Raji (cell line): ENCODE measurements around the gene MRPS34.

Experiments
- POLR2A ChIP-seq: IDR thresholded peaks from 2 replicates; pipeline ENCODE4 v1.6.1; 2011; ENCODE audit warnings: low read depth, low read length, control low read depth; ENCODE audit not compliant: insufficient read depth

The MRPS34 gene

DNA sequence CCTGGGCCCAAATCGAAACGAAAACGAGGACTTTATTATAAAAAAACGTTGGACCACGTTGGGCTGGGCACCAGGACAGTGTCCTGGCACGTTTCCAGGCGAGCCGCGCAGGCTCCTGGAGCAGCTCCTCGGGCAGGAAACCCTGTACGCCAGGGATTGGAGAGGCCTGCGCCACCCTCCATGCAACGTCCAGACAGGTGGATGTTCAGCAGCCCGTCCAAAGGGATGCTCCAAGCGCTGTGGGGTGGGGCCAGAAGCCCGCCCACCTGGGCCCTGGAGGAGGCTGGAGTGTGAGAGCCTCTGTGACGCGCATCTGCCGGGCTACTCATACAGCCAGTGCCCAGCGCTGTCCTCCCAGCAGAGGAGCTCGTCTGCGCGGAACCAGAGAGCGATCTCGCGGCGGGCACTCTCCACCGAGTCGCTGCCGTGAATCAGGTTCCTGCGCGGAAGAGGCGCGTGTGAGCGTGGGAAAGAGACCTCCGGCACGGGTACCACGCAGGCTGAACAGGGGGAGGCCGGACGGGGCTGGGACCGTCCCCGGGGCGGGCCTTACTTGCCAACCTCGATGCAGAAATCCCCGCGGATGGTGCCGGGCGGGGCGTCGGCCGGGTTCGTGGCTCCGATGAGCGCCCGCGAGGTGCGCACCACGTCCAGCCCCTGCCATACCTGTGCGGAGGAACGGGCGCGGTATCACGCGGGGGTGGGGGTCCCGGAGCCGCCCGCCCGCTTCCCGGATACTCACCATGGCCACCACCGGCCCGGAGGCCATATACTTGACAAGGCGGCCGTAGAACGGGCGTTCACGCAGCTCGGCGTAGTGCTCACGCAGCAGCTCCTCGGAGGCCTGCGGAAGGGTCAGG lies 2.4 kb downstream of the MRPS34 start:
- no peak; the same call in 1 of the 2 replicates for TF ChIP-seq POLR2A

DNA sequence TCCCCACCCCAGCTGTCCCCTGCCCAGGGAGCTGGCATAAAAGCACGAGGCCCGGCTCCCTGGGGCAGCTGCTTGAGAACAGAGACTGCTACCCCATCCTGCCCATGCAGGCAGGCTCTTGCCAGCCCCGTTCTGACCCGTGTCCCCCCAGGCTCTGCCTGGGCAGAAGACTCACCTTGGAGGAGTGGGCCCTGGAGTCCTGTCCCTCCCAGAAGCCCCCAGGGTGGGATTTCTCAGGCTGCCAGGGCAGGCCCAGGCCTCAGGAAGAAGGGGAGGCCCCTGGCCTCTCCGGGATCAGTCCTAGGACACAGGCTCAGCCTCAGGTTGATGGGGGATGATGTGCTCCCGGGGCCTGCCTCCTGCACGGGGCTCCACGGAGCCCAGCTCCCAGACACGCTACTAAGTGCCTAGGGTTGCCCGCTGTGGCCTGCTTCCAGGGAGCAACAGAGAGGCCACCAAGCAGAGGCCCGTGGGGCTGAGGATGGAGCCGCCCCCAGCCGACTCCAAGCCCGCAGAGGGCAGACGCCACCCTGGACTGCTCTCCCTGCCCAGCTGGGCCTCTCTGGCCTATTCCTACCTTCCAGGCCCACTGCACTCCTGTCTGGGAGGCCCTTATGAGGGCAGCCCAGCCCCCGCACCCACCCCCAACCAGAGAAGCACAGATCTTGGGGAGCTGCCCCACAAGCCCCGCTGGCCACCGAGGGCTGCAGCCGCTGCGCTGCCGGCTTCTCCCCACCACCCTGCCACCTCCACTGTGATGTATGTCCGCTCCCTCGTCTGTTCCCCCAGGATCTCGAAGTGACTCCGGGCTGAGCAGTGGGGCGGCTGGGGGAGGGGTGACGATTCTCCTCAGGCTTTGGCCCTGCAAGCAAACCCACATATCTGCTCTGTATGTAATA lies 3.3 kb downstream of the MRPS34 start:
- TF ChIP-seq POLR2A, result peak; percentile 17

- no peak for TF ChIP-seq POLR2A
Observed at GRCh38 chr16:1768767-1769401, 4.0 kb downstream of the MRPS34 start.

- TF ChIP-seq POLR2A, result 0 out of 2 replicates have a peak, but pooled peaks have one; percentile 15
Observed at GRCh38 chr16:1768061-1768766, 4.7 kb downstream of the MRPS34 start.

- no peak for TF ChIP-seq POLR2A
Observed at GRCh38 chr16:1767116-1767994, 5.6 kb downstream of the MRPS34 start.

DNA sequence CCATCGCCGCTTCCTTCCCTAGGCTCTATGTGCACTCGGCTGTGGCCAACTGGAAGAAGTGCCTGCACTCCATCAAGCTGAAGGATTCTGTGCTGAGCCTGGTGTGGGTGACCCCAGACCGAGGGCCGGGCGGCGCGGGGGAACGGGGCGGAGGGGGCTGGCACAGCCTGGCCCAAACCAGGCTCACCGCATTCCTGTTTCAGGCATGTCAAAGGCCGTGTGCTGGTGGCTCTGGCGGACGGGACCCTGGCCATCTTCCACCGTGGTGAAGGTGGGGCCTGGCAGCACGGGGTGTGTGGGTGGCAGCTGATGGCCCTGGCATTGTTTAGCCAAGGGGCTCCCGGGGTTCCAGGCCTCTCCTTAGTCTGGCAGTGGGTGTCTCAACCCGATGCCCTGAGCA lies 6.2 kb downstream of the MRPS34 start:
- no peak for TF ChIP-seq POLR2A

DNA sequence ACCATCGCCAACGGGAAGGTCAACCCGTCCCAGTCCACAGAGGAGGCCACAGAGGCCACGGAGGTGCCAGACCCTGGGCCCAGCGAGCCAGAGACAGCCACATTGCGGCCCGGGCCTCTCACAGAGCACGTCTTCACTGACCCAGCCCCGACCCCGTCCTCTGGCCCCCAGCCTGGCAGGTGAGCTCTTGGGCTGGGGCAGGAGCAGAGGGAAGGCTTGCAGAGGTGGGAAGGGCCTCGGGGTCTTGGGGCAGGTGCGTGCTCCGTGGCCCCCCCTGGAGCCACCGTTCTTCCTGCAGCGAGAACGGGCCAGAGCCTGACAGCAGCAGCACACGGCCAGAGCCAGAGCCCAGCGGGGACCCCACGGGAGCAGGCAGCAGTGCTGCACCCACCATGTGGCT lies 6.7 kb downstream of the MRPS34 start:
- TF ChIP-seq POLR2A, result no peak

- no peak for TF ChIP-seq POLR2A
Observed at GRCh38 chr16:1765826-1766225, 7.1 kb downstream of the MRPS34 start.

GRCh38 chr16:1764971-1765370 lies 8.0 kb downstream of the MRPS34 start:
- TF ChIP-seq POLR2A, result no peak

DNA sequence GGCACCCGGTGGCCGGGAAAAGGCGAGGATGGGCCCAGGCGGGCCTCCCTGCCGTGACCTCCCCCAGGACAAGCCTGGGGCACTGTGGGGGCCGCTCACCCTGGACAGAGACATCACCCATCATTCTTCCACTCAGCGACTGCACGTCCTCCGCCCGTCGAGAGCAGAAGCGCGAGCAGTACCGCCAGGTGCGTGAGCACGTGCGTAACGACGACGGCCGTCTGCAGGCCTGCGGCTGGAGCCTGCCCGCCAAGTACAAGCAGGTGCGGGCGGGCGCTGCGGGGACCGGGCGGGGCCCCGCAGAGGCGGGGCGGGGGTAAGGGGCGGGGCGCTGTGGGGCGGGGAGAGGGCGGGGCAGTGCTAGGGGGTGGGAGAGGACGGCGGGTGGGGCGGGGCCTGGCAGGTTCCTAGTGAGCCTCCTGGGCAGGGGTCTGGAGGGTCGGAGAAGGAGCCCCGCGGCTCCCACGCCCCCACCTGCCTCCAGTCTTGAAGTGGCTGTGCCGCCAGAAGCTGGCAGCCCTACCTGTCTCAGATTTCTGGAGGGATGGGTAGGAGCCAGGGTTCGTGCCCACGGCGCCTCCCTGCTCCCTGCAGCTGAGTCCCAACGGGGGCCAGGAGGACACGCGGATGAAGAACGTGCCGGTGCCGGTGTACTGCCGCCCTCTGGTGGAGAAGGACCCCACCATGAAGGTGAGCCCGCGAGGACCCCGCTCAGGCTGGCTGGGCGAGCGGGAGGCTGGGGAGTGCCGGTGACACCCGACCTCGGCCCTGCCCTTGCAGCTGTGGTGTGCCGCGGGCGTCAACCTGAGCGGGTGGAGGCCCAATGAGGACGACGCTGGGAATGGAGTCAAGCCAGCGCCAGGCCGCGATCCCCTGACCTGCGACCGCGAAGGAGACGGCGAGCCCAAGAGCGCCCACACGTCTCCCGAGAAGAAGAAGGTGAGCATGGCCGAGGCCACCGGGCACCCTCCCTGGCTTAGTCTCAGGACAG lies 9.1 kb downstream of the MRPS34 start:
- no peak for TF ChIP-seq POLR2A

DNA sequence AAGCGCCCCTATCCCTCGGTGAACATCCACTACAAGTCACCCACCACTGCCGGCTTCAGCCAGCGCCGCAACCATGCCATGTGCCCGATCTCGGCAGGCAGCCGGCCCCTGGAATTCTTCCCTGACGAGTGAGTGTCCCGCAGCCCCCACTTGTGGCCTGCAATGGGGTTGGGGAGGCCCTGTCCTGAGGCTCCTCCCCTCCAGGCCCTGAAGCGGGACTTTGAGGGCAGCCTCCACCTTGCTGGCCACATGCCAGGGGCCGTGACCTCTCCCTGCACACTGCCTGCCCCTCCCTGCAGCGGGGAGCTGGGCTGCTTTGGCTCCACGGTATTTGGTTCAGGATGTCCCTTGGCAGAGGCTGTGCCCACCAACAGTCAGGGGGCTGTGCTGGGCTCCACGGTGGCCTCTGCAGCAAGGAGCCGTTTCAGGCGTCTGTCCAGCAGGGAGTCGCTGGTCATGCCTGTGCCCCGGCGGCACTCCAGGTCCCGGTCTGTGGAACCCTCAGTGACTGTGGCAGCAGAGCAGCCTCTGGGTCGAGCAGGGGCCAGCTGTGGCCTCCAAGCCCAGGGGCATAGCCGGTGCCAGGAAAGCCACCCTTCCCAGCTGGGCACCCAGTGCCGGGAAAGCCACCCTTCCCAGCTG lies 9.9 kb downstream of the MRPS34 start:
- no peak for TF ChIP-seq POLR2A

GRCh38 chr16:1762196-1762878 lies 10.6 kb downstream of the MRPS34 start:
- no peak for TF ChIP-seq POLR2A
